HG03066 (cell line): ENCODE data around the gene ADAMTS8.

ENCODE experiments used
- ATAC-seq: cut with Tn5 transposase; IDR thresholded peaks from one replicate; pipeline ENCODE4 v1.9.1; 2021; ENCODE audit warnings: low read depth; ENCODE audit not compliant: unreplicated experiment

Gene ADAMTS8

DNA sequence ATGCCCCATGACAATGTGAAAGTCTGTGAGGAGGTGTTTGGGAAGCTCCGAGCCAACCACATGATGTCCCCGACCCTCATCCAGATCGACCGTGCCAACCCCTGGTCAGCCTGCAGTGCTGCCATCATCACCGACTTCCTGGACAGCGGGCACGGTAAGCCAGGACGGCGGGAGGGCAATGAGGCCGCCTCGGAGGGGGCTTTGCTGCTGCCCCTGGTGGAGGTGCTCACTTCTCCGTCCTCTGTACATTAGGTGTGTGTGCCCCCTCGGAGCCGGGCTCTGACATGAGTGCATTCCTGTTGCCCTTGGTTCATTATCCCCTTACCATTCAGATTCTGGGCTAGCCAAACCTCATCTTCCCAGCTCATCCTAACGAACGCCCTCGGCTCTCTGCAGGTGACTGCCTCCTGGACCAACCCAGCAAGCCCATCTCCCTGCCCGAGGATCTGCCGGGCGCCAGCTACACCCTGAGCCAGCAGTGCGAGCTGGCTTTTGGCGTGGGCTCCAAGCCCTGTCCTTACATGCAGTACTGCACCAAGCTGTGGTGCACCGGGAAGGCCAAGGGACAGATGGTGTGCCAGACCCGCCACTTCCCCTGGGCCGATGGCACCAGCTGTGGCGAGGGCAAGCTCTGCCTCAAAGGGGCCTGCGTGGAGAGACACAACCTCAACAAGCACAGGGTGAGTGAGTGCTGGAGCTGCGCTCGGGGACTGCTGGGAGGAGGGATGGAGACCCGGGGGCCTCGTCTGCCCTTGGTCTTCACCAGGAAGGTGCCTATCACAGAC is 33.9 kb upstream of the ADAMTS8 start:
- ATAC-seq: no peak

DNA sequence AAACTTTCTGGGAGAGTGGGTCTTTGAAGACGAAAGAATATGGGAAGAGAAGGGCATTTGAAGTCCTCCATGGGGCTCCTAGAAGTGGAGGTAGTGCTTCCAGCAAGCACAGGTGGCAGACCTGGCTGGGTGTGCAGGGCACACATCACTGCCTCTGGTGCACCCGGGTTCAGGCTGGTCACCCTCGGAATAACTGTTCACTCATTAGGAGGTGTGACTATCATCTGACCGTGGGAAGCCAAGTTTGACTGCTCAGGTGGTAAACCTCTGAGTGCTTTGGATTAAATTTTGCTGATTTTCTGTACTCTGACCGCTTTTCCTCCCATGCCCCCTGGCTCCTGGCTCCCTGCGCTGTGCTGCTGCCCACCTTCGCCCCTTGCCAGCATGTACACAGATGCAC is 31.1 kb upstream of the ADAMTS8 start:
- ATAC-seq: no peak

DNA sequence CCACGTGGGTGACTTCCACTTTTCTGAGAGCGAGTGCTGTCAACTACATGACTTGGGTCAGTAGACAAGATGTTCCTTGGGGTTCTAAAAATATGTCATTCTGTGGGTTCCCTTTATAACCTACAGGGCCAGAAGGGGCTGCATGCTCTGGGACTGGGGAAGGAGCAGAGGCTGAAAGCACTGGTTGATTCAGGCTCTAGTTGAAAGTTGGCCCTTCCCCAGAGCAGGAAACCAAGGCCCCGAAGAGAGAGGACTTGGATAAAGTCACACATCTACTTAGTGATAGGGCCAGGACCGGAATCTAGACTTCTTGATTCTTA is 30.0 kb upstream of the ADAMTS8 start:
- no peak for ATAC-seq

DNA sequence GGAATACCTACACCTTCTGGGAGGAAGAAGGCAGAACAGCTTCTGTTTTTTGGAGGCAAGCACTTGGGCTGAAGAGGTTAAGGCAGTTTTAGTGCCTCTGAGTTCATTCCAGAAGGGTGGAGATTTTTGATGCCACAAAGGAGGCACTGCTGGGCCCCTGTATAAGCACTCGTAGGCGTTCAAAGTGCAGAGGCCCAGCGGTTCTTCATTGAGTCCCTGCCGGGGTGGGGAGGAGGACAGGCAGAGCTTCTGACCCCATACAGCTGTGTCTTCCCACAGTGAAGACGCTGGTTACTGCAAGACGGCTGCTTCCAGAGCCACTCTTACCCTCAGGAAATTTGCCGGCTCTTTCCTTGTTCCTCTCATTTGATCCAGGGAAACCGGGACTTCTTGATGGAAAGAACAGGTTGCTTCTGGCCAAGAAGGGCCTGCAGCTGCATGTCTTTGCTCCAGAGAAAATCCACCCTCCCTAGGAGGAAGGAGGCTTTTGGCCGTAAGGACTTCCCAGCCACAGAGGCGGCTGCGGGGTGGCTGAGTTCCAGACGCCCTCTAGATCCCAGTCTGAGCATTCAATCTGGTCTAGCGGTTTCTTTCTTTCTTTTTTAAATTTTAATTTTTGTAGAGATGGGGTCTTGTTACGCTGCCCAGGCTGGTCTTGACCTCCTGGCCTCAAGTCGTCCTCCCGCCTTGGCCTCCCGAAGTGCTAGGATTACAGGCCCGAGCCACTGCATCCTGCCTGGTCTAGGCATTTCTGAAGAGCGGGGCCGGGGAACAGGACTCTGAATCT is 29.4 kb upstream of the ADAMTS8 start:
- no peak for ATAC-seq

DNA sequence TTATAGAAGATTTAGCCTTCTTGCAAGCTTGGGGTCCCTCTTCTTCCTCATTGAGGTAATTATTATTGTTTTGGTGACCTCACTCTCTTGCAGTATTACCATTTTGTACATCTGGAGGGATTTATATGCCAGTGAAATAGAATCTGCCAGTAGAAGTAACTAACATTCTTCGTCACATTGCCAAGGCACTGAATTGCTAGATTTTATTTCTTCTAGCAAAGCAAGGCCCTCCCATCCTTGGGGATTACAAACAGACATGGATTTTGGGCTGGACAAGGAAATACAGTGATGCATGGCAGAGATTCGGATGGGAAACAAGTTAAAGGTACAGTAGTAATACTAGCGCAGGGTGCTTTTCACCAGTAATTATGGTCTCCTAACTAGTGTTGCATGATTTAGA is 27.9 kb upstream of the ADAMTS8 start:
- ATAC-seq: no peak

DNA sequence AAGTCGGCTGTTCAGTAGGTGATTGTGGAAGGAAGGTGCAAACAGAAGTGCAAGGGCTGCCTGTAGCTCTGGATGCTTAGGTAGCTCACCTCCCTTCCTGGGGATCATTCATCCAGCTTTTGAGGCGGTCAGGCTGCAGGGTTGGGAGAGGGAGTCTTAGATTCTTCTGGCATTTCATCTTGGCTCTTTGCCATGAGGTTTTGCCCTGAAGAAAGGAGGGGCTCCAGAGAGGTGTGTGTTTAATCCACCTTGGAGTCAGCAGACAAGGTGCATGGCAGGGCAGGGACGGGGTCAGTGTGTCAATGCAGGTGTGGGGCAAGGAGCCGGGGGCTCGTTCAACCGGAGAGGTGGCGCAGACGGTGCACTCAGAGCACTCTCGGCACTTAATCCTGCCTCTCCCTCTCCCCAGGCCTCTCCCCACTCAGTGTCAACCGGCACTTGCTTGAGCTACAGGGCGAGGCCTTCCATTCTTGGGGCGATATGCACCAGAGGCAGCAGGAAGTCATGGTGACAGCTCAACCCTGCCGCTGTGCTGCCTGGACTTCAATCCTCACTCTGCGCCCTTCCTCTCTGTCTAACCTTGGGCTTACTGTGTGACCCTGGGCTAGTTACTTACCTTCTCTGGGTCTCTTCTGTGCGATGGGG is 27.2 kb upstream of the ADAMTS8 start:
- ATAC-seq: no peak

DNA sequence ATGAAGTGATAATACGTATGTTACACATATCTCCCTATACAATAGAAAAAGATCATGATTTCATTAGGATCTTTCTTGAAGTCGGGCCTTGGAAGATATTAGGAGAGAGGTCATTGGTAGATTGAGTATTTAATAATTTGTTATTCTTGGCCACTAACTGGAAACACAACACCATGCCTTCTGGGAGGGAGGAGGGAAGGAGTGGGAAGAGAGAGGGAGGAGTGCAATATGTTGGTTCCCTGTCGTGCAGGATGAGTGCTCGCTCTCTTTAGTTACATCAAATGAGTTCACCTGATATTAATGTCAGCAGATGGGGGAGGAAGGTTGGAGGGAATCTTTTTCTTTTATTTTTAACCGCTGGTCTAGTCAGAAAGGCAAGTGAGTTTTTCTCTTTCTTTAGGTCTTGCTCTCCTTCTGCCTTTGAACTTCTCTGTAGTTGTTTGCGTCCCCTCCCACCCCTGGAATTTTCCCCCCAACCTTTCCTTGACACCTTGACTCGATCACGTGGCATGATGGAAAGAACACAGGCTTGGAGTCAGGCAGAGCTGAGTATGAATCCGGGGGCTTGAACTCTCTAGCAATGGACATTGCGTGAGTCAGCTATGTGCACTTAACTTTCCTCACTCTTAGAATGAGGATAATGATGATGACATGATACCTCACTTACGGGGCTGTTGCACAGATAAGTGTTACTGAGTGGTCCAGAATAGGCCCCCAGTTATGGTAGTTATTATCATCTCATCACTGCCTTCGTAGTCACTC is 26.3 kb upstream of the ADAMTS8 start:
- ATAC-seq: no peak

DNA sequence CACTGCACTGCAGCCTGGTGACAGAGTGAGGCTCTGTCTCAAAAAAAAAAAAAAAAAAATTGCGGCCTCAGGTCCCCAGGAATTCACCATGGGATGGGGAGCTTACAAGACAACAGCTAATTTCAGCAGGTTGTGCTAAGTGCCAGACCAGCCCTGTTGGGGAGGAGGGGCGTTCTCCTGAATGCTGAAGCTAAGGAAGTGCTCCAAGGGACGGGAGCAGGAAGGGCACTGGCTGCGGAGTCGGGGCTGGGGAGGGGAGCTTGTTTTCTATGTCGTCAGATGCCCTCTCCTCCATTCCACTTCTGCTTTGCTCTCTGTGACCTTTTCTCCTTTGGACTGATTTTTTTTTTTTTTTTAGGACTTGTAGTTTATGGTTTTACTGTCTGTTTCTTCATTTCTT is 24.5 kb upstream of the ADAMTS8 start:
- no peak for ATAC-seq

DNA sequence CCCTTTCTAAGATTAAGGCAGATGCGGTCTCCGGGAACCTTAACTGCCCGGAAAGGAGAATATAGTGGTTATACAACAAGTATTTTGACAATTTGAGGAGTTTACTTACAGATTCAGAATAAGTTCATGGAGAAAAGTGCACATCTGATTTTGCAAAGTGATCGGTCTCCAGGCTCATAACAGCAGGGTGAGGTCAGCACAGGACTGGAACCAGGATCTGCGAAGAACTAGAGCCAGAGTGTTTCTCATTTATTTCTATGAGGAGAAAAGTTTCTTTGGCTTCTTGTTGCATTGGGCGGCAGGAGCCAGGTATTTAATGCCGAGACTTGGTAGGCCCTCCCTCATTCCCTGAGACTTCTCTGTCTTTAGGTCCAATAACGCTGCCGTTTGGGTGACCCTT is 23.8 kb upstream of the ADAMTS8 start:
- no peak for ATAC-seq

DNA sequence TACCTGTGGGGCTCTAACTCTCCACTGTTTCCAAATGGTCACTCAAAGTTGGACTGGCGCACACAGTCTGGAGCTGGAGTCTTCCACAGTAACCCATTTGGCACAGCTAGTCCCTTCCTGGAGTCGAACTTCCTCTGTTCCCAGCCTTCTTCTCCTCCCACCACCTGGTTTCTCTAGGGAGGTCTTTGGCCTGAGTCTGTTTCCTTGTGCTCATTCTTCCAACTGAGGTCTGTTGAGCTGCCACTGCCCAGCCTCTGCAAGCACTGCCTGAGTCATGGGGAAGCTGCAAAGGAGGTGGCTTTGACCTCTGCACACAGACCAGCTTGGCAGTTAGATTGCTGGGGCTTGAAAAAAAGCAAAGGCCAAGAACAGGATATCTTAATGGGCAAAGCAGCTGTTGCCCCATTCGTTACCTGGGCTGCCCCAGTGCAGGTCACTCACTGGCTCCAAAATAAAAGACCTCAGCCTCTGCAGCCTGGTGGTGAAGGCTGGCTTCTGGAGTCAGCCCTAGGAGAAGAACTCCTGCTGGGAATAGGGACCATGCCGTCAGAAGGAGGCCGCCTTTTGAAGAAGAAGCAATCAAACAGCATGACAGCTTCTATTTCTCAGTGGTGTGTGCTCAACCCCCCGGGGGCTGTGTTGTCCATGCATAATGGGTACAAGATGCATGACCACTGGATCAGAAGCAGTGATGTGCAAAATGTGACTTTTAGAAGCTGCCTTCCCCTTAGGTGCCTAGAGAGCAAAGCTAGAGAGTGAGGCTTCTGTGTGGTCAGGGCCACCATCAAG is 23.0 kb upstream of the ADAMTS8 start:
- no peak for ATAC-seq

DNA sequence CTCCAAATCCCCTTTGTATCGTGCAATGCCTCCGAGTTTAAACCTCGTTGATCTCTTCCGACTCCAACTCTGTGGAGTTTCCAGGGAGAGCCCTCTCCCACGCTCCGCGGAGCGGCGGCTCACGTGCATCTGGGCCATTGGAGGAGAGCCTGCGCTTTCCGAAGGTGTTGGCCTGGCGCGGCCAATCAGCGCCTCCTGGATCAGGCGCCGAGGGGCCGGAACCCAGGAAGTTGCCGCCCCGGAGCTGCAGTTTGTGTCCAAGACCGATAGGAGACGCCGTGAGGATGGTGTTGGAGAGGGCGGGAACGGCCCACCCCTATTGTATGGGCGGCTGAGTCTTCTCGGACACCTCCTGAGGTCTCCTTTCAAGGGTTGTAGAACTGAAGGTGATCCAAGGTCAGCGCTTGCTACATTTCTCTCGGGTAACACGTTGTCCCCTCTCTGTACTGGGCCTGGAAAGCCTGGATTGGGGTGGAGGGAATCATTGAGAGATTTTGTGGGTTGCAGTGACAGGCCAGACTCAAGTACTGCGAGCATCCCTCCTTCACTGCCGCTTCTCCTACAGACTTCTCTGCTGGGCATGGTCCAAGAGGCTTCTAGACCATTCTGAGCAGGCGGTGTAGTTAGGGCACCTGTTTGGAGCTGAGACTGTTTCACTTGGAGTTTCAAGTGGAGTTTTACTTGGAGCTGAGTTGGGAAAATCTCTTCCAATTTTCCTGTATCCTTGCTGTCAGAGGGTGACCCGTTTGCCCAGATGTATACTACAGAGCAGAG is 21.8 kb upstream of the ADAMTS8 start:
- ATAC-seq: no peak

DNA sequence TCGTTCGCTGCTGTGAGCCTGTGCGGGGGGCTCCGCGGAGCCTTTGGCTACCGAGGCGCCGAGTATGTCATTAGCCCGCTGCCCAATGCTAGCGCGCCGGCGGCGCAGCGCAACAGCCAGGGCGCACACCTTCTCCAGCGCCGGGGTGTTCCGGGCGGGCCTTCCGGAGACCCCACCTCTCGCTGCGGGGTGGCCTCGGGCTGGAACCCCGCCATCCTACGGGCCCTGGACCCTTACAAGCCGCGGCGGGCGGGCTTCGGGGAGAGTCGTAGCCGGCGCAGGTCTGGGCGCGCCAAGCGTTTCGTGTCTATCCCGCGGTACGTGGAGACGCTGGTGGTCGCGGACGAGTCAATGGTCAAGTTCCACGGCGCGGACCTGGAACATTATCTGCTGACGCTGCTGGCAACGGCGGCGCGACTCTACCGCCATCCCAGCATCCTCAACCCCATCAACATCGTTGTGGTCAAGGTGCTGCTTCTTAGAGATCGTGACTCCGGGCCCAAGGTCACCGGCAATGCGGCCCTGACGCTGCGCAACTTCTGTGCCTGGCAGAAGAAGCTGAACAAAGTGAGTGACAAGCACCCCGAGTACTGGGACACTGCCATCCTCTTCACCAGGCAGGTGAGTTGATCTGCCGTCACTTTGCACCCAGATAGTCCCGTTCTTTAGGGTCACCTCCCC is 21.0 kb upstream of the ADAMTS8 start:
- ATAC-seq: no peak

DNA sequence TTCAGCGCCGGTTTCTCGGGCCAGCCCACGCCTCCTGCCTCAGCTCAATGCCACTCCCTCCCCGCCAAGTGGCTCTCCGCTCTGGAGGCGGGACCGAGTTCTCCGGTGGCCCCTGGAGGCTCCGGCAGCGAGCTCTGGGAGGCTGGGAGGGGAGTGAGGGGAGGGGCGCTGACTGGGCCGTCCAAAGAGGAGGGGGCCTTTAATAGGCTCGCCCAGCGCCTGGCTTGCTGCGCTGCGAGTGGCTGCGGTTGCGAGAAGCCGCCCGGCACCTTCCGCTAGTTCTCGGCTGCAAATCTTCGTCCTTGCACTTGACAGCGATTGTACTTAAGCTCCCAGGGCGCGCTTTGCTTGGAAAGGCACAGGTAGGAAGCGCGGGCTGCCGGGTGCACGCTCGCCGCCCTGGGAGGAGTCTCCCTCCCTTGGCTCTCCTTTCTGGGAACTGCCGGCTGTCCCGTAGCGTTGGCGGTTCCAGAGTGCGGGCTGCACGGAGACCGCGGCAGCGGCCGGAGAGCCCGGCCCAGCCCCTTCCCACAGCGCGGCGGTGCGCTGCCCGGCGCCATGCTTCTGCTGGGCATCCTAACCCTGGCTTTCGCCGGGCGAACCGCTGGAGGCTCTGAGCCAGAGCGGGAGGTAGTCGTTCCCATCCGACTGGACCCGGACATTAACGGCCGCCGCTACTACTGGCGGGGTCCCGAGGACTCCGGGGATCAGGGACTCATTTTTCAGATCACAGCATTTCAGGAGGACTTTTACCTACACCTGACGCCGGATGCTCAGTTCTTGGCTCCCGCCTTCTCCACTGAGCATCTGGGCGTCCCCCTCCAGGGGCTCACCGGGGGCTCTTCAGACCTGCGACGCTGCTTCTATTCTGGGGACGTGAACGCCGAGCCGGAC is 20.3 kb upstream of the ADAMTS8 start, which contains the start of gene ADAMTS15:
ADAMTS15 (plus strand) TSS at position 230 of the 894 bp plus-strand sequence; CDS start at position 559, 329 bp downstream.
- no peak for ATAC-seq

DNA sequence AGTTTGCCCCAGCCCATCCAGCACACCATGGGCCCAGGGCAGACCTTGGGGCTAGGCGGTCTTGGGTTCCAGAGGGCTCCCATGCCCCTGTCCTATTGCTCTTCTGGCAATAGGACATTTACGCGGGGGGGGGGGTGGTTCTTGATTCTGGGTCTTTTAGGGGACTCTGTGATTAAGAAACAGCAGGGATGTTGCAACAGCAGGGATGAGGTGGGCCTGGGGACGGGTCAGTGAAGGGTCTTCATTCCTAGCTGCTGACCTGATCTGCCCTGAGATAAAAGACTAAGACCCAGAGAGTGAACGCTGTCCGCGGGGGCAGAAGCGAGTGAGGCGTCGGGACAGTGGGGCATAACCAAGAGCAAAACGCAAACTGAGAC is 19.6 kb upstream of the ADAMTS8 start:
- ATAC-seq: no peak

DNA sequence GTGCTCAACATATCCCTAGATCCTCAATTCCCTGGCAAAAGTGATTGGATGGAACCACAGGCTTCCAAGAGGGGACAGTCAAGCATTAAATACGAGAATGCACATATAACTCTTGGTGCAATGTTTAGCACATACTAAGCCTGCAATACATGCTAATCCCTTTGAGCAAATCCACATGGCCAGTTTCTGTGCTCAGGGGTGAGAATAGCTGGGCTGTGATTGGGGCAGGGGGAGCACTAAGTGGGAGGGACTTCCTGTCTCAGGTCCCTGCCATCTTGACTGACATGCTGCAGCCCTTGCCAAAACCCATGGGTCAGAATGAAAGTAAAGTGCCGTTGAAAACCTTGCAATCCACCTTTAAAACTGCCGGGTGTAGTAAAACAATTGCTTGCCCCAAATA is 17.4 kb upstream of the ADAMTS8 start:
- ATAC-seq: no peak

DNA sequence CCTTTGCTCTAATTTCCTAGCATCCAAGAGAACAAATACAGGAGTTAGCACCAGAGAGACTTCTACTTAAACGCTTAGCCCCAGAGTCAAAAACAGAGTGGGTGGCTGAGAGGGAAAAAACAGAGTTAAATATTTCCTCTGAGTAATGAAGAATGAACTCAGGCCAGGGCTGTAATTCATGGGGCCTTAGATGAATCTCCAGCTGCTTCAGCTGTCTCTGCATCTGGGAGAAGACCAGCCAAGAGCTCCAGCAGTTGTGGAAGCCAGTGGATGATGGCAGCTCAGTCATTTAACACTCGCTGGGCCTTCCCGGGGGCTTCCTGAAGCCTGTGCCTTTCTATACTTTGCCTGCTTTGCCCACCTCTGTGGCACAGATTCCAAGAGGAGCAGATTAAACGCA is 14.3 kb upstream of the ADAMTS8 start:
- no peak for ATAC-seq

DNA sequence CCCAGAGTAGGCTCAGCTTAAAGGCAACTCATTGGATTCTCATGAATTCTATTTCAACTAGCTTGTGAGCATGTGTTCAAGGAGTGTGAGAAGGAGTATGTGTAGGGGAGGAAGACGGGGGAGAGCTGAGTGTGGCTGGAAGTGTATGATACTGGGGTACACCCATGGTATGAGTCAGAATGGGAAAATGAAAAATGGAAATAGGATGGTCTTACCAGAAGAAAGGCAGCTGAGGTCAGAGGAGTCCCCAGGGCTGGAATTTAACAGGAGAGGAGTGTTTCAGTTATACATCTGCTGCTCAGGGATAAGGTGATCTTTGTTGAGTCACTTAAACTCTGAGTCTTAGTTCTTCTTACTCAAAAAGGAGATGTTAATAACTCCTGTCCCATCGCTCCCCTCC is 13.3 kb upstream of the ADAMTS8 start:
- ATAC-seq: no peak

DNA sequence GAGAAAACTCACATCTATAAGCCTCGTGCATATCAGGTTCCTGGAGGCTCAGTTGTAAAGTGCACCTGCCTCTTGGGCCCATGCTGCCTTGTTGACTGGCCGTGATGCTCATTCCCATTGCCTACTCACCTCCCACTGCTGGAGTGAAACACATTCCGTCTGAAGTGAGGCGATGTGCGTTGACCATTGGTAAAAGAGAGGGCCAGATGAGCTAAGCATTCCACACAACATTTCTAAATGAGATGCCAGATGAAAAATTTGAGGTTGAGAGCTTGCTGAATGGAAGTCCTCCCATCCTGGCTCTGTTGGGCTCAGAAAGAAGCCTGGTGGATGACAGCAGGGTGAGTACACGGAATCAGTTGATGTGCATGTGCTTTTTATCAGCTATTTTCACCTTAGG is 11.5 kb upstream of the ADAMTS8 start:
- ATAC-seq: no peak
